ENCODE measurements around the gene HOXA1.

Gene HOXA1

GRCh38 chr7:27131390-27131819, 35.6 kb upstream of the HOXA1 start:
- DNase-seq, result no peak

- peak; percentile 66 for DNase-seq
Observed at GRCh38 chr7:27130540-27131389, 35.0 kb upstream of the HOXA1 start, which contains the start of gene HOXA4. Gene HOXA4 (minus strand): TSS chr7:27130757. CDS start chr7:27130733, 24 bp downstream.

- DNase-seq, result no peak
Observed at GRCh38 chr7:27129729-27130539, 34.1 kb upstream of the HOXA1 start.

DNA sequence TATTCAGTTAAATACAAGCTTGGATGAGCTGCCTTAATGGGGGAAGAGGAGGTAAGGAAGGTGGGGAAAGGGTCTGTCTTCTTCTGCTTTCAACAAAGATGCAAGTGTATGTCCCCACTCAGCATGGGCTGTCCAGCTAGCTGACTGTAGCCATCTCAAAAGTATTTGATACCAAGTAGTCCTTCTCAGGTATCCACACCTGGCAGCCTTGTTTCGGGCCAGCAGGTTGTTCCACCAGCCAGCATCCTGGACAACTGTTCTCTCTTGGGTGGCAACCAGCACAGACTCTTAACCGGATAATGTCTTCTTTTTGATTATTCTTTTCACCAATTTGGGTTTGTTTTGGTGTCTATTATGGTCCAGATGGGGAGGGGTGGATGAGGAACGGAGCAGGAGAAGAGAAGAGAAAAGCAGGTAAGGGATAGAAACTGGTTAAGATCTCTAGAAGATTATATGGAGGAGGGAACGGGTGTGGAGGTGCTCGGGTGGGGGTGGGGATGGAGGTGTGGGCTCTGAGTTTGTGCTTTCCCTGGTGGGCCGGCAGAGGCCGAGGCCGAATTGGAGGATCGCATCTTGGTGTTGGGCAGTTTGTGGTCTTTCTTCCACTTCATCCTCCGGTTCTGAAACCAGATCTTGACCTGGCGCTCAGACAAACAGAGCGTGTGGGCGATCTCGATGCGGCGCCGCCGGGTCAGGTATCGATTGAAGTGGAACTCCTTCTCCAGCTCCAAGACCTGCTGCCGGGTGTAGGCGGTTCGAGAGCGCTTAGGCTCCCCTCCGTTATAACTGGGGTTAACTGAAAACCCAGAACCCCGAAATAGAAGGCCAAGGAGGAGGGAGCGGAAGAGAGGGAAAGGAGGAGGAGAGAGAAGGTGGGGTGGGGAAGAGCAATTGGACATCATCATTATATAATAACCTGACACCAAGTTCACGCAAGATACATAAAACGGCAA, 33.3 kb upstream of the HOXA1 start:
- no peak for DNase-seq

- no peak for DNase-seq
Observed at GRCh38 chr7:27128034-27128433, 32.2 kb upstream of the HOXA1 start.

DNA sequence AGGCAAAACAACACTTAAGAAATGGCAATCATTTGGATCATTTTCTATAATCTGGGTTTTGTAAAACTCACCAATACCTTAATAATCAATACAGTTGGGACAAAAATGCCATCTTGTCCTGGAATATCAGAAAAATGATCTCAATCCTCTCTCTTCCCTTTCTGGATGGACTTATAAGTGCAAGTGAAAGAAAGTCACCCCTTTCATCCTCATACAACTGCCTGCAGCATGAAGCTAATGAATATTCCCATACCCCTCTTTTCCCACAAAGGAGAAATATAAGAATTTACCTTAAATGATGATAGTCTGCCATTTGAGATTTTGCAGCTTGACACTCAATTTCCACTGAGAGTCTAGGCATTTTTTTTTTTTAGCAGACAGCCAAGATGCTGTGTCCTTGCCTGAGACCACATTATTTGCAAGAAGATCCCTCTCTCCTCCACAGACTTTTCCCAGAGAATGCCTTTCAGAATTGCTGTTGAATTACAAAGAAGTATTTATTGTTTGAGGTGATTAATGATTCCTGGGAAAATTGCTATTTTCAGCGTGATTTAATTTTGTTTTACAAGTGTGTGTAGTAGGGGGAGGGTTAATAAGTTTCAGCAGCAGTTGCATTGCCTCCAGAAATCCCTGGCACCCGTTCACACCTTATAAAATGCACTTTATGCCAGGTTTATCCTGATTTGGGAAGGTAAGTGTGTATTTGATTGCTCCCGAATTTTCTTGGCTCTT, 31.0 kb upstream of the HOXA1 start:
- no peak for DNase-seq

DNA sequence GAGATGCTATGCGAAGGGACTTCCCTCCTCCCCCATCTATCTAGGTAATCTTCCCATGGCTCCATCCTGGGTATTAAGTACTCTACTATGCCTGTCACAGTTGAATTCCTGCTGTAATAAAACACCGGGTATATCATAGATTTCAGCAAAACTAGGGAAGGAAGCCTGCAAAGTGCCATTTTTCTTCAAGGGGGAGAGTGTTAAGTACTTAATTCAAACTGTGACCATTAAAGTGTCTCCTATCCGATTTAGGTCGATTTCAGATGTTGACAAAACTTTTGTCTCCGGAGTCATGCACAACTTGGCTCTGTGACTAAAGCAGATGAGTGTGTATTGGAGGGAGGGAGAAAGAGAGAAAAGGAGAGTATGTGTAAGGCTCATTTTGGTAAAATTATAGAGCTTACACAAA, 30.2 kb upstream of the HOXA1 start:
- DNase-seq, result no peak

DNA sequence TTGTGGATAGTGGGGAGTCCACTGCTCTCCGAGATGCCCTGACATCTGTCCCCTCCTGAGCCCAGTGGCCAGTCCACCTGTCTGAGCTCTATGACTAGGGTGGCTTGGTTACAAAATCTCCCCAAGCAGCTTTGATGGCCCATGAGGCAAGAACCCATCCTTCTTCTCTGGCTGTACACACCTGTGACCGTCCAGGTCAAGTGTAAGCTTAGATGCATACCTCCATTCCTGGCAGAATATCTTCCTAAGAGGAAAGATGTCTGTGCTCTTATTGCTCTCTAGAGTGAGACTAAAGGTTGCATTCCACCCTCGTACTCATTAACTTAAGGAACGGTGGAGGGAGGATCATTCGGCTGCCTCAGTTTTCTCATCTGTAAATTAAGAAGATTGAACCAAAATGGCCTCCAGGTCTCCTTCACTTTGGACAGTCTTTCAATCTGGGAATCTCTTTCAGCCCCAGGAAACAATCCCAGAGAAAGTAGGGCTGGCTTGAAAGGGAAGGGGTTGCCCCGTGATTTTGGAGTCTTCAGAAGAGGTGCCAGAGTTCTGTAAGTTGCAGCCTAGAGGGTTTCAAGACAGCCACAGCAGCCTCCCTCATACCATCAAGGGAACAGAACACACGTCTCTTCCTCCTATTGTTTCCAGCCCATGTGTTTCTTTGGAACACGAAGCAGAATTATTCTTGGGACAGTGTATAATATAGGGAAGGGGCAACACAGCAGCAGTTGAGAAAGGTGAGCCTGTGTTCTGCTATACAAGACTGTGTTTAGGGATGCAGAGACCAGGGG, 29.3 kb upstream of the HOXA1 start:
- DNase-seq, result no peak

DNA sequence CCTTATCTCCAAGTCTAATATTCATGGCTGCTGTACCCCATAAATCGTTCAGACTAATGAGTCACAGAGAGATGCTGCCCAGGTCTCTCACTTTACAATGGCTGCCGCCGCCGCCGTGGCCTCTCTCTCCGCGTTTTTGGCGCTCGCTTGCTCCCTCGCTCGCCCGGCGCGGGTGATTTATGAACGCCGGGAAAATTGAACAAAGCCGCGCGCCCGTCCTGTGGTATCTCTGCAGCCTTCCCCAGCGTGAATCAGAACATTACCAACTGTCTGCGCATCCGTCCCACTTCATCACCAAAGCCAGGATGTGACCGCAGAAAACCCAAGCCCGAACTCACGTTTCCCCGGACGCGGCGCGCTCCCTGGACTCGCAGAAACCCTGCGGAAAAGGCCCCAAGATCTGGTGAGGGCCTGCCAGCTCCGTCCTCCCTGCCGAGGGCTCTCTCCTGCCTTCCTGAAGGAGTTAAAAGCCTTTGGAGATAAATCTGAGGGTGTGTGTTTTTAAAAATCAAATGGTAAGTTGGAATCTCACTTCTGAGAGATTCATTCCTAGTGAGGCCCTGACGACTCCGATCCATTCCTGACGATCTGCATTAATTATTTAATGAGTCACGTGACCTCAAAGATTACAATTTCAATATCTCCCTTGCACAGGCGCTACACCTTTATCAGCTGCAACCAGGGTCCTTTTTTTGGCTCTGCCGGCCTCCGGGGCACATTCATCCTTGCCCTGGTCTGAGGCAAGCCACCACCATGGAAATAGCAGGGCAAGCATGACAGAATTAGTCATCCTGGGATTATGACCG, 28.5 kb upstream of the HOXA1 start:
- DNase-seq, result no peak

DNA sequence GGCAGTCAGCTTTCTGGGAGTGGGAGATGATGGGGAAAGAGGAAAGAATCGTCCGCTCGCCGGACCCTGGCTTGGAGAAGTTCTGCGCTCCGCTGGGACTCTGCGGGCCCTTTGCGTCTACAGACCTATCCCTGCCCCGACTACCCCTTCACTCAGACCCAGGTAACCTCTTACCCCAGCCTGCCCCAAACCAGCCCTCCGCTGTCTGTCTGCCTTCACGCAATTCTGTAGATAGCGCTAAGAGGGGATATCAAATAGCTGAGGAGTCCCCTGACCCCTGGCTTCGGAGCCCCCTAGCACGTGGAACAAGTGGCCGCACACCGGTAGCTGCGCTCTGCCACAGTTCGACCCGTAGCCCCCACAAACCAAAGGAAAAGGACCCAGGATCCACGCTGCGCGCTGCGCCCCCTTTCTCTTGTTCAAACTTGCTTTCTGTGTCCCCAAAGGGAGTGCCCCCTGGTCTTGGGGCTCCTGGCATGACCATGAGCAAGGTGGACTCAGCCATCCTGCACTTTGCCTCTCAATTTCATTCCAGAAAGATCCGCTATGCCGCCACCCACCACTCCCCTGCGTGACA, 27.8 kb upstream of the HOXA1 start:
- no peak for DNase-seq

DNA sequence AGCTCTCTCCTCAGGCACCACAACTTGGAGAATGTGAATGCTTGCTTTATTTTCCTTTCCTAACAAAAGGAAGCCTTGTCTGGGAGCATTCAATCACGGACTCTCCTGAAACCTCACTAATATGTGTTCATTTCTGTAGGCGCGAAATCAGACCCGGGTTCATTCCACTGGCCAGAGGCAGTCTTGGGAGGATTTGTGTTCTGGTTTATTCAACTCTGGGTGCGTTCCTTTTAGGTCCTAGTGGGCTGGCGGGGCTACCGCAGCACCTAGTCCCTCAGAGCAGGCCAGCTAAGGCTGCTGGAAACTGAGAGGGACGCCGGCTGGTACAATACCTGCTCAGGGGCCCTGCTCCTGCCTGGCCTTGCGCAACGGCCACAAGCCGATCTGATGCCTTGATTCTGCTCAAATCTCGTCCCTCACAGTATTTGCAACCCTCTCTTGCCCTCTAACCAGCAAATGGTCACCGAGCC, 27.2 kb upstream of the HOXA1 start:
- no peak for DNase-seq

DNA sequence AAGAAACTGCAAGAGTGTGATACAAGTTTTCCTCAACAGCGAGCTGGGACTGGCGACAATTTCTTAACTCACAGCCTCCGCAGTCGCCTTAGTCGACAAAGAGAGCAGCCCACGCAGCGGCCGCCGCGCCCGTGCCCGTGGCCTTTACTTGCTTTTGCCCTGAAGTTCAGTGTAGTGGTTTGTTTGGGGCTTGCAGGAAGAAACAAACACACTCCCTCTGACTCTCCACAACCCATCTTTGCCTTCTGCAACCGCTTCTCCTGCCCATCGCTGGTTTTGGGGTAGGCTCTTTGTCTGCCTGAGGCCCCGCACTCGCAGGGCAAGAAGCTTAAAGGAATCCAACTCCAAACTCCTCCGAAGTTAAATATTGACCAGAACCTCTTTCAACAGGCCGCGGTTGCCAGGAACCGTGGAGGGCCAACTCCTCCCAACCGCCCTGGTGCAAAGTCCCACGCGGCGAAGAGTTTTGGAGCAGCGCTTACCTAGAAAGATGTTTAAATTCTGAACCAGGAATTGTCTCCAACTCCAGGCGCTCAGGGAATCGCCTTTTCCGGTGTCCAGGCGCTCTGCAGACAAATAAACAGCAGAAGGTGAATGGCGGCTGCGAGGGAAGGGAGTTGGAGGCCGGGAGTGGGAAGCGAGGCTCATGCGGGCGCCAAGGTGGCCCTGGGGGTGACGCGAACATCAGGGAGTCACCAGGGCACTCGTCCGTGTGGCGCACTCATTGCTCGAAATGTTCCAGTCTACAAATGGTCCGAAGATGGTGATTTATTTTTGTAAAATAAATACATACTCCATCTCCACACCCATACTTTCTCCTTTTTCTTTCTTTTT, 26.5 kb upstream of the HOXA1 start:
- no peak for DNase-seq

GRCh38 chr7:27121684-27122076, 25.9 kb upstream of the HOXA1 start:
- DNase-seq, result no peak

GRCh38 chr7:27119412-27119911, 23.7 kb upstream of the HOXA1 start:
- DNase-seq, result no peak

DNA sequence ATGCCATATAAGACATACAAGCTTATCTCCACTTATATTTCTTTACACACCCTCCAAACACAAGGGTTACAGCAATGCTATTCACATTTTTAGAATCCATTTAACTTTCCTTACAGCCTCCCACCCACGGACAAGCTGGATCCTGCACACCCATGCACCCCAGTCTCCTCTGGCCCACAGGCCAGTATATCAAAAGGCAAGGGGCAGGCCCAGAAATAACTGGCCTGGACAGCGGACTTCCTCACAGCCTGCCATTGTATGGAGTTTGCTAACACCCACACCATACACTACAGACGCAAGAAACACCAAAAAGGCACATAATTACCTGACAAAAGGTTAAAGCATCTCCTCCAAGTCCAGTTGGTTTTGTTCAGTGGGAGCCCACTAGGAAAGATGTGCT, 22.8 kb upstream of the HOXA1 start:
- DNase-seq, result no peak

DNA sequence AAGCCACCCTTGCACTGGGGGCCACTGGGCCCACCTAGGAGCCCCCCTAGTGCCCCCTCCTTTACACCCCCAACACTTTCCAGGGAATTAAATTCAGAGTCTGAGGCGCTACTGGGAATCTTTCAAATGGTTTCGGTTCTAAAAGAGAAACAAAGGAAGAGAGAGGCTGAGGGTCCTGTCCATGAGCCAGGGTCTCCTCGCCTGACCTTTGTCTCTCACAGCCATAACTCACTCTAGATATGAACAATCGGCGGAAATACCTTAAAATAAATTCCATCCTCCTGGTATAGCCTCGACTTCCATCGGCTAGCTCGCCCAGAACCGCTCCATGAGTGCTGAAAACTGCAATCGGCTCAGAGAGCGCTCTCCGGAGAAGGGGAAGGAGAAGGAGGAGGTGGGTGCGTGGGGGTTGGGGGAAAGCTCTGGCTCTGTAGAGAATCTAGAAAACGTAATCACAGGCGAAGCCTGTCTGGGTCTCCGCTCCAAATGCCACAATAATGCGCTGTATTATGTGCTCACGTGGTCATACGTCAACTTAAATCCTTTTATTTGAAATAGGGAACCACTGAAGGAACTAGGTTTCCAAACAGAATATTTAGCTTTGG, 22.2 kb upstream of the HOXA1 start:
- DNase-seq, result no peak

DNA sequence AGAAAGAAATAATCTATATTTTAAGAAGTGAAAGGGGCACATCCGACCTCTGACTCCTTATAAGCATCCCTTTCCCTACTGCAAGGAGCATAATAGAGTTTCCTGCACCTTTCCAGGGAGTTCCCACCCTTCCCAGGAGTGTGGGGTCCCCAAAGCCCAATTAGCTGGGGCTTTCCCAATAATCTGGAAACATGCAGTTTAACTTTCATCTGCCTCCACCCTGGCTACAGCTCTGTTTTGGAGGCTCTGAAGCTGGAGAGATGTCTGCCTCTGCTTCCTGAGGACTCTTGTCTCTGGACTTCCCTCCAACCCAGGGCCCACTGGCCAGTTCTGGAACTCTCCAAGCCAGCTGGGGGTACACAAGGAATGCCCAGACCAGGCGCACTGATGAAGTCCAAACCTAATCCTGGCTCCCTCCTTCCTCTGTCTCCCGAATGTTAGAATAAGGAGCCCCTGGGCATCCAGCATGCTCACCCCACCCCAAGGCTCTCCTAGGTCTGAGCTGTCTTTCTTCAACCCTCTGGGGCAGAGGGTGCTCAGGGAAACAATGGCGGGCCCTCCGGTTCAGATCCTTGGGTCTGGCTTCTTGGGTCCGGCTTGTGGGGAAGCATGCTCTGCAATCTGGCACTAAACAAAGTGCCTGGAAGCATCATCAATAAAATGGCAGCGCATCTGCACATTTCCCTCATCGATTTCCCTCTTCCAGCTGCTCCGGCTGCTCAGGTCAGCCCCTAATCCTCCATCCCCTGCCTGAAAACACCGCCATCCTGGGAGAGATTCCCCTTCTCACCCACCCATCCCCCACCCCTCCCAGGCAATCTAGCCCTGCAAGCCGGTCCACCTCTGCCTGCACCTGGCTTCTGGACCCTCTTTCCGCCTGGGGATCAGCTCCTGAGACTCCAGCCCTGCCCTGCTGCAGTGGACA, 21.4 kb upstream of the HOXA1 start:
- DNase-seq, result no peak

Data from stimulated activated CD4-positive, alpha-beta T cell treated with anti-CD3 and anti-CD28 coated beads, Interleukin-12 subunit alpha, Interleukin-12 subunit beta, amount 100 ng/mL, for 4 hours (primary cell).